Thyroid gland (tissue), 4 donors: ENCODE results near the gene FHOD3.

Source experiments
- POLR2A ChIP-seq, 2 donors: fragments of 450-650 bp; IDR thresholded peaks; one replicate each; pipeline ENCODE4 v1.6.1; 2017; ENCODE audit warnings: antibody characterized with exemption in 2 of 2, mild to moderate bottlenecking in 2 of 2, moderate library complexity in 1 of 2
- TF ChIP-seq, protein P1 (sequence below), 6 experiments: fragments of 200-600 bp in 3 of 6; fragments of 450-650 bp in 3 of 6; sonication (generic) in 3 of 6; IDR thresholded peaks; one replicate each; pipeline ENCODE4 v1.5.1; 2016 to 2019; ENCODE audit warnings: antibody characterized with exemption in 6 of 6, mild to moderate bottlenecking in 2 of 6, inconsistent platforms in 1 of 6, moderate library complexity in 1 of 6

DNA sequence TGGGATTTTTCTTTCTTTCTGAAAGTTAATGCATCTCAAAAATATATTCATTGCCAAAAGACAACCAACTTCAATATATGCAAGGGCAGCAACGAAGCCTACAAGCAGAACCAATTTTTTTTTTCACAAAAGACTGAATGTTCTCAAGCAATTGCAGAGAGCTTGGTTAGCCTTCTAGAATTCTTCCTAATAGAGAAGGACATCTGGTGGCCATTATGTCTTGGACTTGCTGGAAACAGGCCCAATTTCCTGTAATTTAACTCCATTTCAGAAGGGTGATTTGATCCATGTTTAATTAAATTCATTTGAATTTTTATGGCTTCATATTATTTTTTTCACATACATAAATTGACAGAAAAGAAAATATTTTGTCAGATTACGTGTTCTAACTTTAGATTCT is 323.3 kb downstream of the FHOD3 start:
- no peak for TF ChIP-seq POLR2A (IDR thresholded peaks at IDR 0.05)
- TF ChIP-seq, protein P1, sequence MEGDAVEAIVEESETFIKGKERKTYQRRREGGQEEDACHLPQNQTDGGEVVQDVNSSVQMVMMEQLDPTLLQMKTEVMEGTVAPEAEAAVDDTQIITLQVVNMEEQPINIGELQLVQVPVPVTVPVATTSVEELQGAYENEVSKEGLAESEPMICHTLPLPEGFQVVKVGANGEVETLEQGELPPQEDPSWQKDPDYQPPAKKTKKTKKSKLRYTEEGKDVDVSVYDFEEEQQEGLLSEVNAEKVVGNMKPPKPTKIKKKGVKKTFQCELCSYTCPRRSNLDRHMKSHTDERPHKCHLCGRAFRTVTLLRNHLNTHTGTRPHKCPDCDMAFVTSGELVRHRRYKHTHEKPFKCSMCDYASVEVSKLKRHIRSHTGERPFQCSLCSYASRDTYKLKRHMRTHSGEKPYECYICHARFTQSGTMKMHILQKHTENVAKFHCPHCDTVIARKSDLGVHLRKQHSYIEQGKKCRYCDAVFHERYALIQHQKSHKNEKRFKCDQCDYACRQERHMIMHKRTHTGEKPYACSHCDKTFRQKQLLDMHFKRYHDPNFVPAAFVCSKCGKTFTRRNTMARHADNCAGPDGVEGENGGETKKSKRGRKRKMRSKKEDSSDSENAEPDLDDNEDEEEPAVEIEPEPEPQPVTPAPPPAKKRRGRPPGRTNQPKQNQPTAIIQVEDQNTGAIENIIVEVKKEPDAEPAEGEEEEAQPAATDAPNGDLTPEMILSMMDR (IDR thresholded peaks at IDR 0.05) = no peak
